Stimulated activated CD4-positive, alpha-beta T cell treated with anti-CD3 and anti-CD28 coated beads, Interleukin-1b, Interleukin-23, amount 100 ng/mL, for 4 hours (primary cell): Measurements from ENCODE around the gene NOL8.

Source experiments
- DNase-seq, 2 donors: peaks; one replicate each; pipeline ENCODE4 v3.0.0-alpha.2; 2020; ENCODE audit warnings: low read depth in 2 of 2

NOL8 gene

DNA sequence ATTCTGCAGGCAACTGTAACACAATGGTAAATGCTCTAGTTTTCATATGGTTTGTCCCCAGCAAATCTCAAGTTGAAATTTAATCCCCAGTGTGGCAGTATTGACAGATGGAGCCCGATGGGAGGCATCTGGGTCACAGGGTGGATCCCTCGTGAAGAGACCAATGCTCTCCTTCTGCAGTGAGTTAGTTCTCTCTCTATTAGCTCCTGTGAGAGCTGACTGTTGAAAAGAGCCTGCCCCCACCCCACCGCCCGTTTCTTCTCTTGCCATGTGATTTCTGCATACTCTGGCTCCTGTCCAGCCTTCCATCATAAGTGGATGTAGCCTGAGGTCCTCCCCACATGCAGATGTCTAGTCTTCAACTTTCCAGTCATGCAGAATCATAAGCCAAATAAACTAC, 58.7 kb downstream of the NOL8 start:
- DNase-seq = no peak

DNA sequence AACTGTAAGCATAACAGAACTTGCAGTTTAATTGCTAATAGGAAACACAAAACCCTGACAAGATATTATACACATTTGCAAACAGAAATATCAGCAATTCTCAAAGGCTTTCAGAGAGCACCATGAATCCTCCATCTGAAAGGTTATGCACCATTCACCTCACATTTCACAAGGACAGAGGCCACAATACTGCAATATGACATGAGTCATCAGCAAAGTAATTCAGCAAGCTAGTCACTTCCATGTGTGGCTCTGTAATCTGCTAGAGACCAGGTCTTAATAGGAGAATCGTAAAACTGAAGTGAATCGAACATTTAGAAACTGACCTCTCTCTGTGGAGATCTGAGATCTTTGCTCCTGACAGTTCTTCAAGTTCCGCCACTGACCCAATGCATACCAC, 60.0 kb downstream of the NOL8 start:
- no peak for DNase-seq

DNA sequence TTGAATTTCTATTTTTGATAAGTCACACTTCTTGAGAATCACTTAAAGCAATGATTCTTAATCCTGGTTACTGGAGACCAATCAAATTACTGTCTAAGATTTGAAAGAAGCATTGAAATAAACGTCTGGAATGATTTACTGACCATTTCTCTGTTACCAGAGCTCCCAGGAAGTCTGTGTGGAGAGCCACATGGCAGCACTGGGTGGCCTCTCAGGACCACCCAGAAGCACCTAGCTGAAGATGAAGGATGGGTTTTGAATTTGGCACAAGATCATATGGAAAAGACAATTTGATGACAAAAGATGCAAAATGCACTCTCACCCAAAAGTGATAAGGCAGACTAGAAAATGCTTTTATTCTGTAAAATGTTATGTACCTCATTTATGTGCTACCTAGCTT, 62.0 kb downstream of the NOL8 start:
- no peak for DNase-seq

DNA sequence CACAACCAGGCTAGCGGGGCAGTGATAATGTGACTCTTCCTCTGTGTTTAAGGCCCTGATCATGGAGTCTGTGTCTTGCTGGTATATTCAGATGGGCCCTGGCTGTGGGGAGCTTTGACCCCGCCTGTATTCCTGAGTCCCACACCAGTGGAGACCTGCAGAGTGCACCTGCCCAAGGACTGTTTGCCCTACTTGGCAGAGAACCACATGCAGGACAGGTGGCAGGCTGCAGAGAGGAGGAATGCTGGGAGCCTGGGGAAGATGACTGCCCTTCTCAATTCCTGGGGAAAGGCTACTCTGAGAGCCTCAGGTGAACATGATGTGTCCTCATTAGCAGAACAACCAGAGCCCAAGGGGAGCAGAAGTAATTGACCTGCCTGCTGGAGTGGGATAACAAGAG, 67.8 kb downstream of the NOL8 start:
- DNase-seq = no peak

DNA sequence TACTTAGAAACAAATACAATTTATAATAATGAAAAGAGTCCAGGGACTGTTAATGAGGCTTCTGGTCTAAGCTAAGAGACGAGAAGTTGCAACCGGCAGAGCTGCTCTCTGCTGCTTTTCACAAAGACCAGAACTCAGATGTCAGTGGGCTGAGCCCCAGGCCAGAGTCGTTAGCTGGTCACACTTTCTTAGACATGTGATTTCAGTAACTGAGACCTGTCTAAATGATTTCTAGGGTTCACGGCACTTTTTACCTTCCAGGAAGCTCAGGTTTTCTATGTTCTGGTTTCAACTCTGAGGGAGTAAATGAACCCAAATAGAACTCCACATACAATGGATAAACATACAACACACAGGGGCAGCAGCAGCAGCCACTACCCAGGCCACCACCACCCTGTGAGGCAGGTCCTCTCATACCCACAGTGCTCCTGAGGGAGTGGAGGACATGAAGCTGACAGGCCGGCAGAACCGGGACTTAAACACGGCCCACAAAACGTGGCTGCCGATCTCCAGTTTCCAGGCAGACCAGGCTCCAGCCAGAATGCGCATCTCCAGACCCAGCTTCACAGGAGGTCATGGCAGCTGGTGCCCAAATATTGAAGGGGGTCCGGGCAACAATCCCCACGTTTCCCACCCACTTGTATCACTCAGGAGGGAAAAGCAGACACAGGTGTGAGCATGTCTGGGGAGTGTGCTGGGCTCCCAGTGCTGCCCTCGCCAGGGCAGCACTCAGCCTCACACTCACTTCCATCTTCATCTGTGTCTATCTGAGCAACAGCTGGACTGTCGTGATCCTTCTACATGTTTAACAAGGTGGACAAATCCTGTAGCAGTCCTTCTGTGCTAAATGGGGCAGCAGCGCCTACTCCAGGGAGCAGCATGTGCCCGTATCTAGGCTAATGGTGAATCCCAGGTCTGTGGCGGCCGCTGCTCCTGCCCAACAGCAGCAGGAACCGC, 70.5 kb downstream of the NOL8 start:
- no peak for DNase-seq

DNA sequence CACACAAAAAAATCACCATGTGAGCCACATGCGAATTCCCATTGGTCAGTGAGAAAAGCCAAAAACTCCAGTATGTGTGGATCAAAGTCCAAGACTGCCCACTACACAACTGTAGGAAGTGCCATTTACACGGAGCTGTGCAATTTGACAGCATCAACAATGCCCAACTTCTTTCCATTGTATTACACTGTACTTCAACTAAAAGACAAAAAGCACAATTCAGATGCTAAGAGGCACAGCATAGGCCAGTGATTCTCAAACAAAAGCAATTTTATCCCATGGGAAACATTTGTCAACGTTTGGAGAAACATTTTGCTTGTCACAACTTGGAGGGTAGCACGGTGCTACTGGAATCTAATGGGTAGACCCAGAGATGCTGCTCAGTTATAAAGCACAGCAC, 71.5 kb downstream of the NOL8 start:
- DNase-seq = no peak

DNA sequence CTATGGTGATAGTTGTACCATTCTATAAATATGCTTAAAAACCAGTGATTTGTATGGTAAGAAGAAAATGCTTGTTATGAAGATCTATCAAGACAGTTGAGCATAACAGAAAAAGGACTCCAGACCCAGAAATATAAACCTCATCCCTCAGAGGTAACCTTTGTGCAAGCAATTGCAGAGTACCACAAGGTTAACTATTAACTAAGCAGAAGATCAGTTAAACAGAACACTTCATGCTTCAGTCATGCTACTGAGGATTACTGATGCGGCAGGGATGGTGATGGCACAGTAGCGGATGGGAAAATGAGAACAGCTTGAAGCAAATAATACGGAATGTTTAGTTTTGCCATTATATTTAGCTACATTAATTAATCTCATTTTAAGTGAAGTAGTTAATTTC, 77.2 kb downstream of the NOL8 start:
- no peak for DNase-seq
